NCI-H1105 treated with DMSO at 0.1 percent for 48 hours (cell line): ENCODE measurements around the gene TLR4.

Source experiments
- DNase-seq: peaks from one replicate; lab custom pipeline; 2025; lab: John Stamatoyannopoulos, UW

The TLR4 gene

GRCh38 chr9:117704024-117704575, at the start of gene TLR4:
TSS of gene TLR4 (plus strand) at chr9:117704403. CDS start at chr9:117704473, 70 bp downstream.
- DNase-seq, result no peak

DNA sequence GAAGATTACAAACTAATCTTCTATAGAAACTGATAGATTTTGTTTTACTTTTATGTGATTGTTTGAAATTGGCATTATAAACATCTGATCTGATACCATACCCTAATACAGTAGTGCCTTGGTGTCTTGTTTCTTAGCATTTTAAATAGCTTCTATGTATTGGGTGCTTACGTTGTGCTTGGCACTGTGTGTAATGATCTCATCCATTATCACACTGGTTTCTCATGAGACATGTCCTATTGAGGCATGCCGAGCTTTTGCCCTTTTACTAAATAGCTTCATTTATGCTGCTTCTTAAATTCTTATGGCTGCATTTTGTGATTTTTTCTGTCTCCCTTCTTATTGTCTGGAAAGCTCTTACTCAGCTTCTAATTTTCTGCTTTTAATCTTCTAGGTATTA, 48.2 kb upstream of the TLR4 start:
- DNase-seq, result no peak

GRCh38 chr9:117662651-117663050, 41.6 kb upstream of the TLR4 start:
- DNase-seq, result no peak

DNA sequence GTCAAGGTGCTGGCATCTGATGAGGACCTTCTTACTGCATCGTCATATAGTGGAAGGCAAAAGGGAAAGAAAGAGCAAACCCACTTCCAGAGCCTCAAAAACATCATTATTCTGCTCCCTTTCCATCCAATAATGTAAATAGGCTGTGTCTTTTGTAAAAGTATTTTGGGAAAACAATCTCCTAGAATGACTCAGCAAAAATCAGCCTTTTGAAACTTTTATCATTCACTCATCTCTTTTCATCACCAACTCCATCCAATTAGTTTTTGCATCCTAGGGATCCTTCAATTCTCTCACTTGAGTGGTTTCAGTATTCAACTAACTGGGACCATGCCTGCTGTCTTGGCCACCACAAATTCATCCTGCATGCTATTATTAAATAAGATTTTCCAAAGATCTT, 39.8 kb upstream of the TLR4 start:
- no peak for DNase-seq

DNA sequence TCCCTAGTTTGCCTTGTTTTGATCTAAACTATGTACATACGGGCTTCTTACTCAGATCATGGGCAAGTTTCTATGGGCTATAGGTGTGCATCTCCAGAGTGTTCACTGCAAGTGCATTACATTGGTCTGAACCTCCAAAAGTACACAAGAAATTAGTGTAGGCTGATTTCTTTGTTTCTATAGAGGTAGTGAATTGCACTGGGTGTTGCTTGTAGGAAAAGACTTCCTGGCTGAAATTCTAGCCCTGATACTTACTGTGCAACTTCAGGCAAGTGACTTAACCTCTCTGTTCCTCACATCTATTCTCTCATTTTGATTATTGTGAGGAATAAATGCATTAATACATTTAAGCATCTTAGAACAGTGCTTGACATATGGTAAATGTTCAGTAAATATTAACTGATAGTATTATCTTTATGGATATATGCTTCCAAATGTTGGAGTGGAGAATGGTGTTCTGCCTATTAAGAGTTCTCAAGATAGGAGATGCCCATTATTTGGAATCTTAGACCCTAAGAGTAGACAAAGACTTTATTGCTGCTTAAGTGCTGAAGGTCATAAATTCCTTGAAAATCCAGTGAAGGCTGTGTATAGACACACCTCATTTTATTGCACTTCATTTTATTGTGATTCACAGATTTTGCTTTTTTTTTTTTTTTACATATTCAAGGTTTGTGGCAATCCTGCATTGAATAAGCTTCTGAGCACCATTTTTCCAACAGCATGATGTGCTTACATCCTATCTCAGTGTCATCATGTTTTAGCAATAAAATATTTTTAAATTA, 38.4 kb upstream of the TLR4 start:
- no peak for DNase-seq

DNA sequence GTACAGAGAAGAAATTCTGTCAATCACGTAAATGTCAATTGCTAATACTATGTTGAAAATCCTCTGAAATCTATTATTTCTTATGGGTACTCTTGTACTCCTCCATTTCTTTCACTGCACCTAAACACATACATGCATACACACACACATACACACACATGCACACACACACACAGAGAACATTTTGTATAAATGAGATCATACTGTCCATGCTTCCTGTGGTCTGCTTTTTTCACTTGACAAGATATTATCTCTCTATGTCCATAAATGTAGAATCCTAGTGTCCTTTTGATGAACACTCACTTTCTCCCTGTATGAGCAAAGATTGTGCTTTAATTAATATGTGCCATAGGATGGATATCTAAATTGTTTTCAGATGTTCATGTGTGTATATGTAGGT, 32.7 kb upstream of the TLR4 start:
- DNase-seq, result no peak

- no peak for DNase-seq
Observed at GRCh38 chr9:117672369-117672768, 31.8 kb upstream of the TLR4 start.

DNA sequence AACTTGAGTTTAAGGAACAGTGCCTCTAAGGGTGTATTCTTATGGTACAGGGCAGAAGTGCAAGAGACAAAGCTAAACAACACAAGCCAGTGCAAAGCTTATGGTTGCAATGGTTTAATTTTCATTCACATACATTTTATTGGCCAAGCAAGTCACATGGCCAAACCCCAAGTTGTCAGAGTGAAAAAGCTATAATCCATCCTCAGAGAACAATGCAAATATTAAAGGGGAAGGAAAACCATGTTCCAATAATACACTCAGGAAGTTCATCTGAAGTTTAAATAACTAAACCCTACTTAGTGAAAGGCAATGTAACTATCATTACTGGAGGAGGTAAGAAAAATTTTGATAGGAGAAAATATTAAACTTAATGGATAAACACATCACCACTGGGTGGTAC, 26.6 kb upstream of the TLR4 start:
- no peak for DNase-seq

- DNase-seq, result no peak
Observed at GRCh38 chr9:117678871-117679270, 25.3 kb upstream of the TLR4 start.

GRCh38 chr9:117679416-117679815, 24.8 kb upstream of the TLR4 start:
- no peak for DNase-seq

DNA sequence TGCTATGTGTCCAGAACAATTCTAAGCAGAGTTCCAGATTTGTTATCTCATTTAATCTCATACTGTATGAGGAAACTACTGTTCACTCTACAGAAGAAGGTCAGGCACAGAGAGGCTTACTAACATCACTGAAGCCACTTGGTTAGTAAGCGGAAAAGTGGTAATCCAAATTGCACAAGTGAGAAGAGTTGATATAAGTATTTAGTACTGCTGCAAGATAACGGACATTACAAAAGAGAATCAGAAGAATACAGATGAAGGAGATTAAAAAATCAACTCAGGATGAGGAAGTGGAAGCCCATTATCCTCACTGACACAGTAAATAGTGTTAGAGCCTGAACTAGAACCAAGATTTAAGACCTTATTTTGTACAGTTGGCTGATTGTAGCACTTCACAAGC, 22.3 kb upstream of the TLR4 start:
- DNase-seq, result no peak

GRCh38 chr9:117682955-117683710, 21.1 kb upstream of the TLR4 start:
- DNase-seq, result no peak

- no peak for DNase-seq
Observed at GRCh38 chr9:117687532-117687931, 16.7 kb upstream of the TLR4 start.

DNA sequence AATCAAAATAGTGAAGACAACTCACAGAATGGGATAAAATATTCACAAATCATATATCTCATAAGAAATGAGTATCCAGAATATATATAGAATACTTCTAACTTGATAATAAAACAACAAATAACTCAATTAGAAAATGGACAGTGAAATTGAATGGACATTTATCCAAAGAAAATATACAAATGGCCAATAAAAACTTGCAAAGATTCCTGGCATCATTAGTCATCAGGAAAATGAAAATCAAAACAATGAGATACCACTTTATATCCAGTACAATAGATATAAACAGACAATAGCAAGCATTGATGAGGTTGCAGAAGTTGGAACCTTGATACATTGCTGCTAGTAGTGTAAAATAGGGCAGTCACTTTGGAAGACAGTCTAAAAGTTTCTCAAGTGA, 12.8 kb upstream of the TLR4 start:
- no peak for DNase-seq

DNA sequence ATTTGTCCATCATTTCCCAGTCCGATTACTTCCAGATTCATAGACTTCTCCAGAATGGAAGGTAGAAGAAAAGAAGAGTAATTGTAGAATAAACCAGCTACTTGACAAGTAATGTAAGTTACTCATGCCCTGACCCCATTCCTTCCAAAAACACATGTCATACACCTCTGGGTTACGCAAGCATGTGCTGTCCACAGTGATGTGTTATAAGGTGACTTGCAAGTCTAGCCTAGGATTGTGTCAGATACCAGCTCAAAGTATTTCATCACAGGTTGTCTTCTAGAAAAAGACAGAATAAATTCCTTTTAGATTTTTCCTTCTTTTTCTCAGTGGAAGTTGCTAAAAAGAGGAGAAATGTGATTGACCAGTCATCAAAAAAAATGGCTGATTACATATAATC, 8.0 kb upstream of the TLR4 start:
- DNase-seq, result no peak

GRCh38 chr9:117697046-117697445, 7.2 kb upstream of the TLR4 start:
- no peak for DNase-seq

GRCh38 chr9:117703537-117703936, 666 bp upstream of the TLR4 start:
- DNase-seq, result no peak

GRCh38 chr9:117704597-117704996, 394 bp downstream of the TLR4 start:
- DNase-seq, result no peak

- DNase-seq, result no peak
Observed at GRCh38 chr9:117705386-117705785, 1.2 kb downstream of the TLR4 start.

DNA sequence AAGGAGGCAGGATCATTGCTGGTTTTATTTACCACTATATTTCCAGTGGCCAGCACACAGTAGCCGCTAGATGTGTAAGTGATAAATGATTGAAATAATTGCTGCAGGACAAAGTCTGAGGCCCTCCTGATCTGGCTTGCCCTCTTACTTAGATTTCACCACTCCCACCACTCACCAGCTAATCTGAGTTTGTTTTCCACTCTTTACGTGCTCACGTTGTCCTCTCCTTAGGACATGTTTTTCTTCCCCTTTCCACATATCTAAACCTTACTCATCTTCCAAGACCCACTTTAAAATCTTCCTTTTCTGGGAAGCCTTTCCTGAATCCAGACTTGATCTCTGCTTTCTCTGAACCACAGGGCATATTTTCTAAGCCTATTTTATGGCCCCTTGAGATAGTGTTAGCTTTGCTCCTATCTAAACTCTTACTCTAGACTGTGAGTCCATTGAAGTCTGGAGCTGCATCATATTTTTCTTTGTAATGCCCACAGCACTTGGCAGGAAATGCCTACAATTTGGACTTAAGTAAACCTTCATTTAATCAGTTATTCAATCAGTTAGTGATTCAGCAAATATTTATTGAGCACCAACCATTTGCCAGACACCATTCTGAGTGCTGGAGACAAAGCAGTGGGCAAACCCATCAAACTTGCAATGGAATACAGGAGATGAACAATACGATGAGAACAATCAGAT, 2.4 kb downstream of the TLR4 start:
- DNase-seq, result no peak

- DNase-seq, result no peak
Observed at GRCh38 chr9:117707561-117707960, 3.4 kb downstream of the TLR4 start.

DNA sequence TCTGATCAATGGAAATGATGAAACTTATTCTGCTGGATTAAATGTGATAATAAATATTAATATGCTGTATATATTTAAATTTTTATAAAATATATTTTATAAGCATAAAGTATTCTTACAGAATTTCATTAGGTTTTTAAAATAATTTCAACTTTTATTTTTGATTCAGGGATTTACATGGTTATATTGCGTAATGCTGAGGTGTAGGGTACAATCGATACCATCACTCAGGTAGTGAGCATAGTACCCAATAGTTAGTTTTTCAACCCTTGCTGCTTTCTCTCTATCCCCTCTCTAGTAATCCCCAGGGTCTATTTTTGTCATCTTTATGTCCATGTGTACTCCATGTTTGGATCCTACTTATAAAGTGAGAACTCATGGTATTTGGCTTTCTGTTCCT, 5.7 kb downstream of the TLR4 start:
- DNase-seq, result no peak

DNA sequence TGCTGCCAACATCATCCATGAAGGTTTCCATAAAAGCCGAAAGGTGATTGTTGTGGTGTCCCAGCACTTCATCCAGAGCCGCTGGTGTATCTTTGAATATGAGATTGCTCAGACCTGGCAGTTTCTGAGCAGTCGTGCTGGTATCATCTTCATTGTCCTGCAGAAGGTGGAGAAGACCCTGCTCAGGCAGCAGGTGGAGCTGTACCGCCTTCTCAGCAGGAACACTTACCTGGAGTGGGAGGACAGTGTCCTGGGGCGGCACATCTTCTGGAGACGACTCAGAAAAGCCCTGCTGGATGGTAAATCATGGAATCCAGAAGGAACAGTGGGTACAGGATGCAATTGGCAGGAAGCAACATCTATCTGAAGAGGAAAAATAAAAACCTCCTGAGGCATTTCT, 10.1 kb downstream of the TLR4 start:
- no peak for DNase-seq
